ENCODE data around the gene TGFBR2. TPM values are rescaled to one million over a fixed set of nuclear protein-coding genes. Genes with fewer than 3 reads are reported as not detected.
A peak's percentile ranks its signal among the peaks of the same experiment; 100 is the strongest.

Gene TGFBR2
- total RNA-seq, 1 experiment from 2014 or later, result 45.9 TPM

- H3K27me3 ChIP-seq (ENCODE audit: control insufficient read depth, insufficient read depth, low read length), result no peaks in the 10 kb centered on the region
- in situ Hi-C loops (cut with HindIII; ENCODE audit: low pct_unique_long_range_greater_than_20kb, low sequenced_read_pairs), result no loop called here
- H3K4me1 ChIP-seq (ENCODE audit: control insufficient read depth, insufficient read depth, low read length), result peaks cover 54% of the 10 kb centered on the region
- H3K4me3 ChIP-seq (ENCODE audit: low read depth in 2 of 2, low read length in 2 of 2), result no peak overlapping the region
- DNase-seq (ENCODE audit: low read depth, low spot score) (no peak), ATAC-seq (0 out of 2 replicates have a peak, but pooled peaks have one; percentile 39)
- no peaks in the 10 kb centered on the region for H3K9me3 ChIP-seq (ENCODE audit: control insufficient read depth, insufficient read depth, low read depth, low read length)
- ChIA-PET POLR2A (no interaction called here), CTCF (no interaction called here)
- BruUV-seq (replicated peaks), result no TSS peak
- TF ChIP-seq POLR2AphosphoS5 (IDR thresholded peaks at IDR 0.05; ENCODE audit: low read depth, low read length) (no peak), CTCF (IDR thresholded peaks at IDR 0.05) (no peak), SIN3A (IDR thresholded peaks at IDR 0.05; ENCODE audit: borderline replicate concordance, insufficient read depth, low read depth, low read length) (no peak), TCF7L2 (IDR thresholded peaks at IDR 0.05; ENCODE audit: low read depth, low read length) (no peak), REST (IDR thresholded peaks at IDR 0.05; ENCODE audit: insufficient read depth in 1 of 2, low read depth in 2 of 2, low read length in 1 of 2) (no peak)
- peak overlapping the region; percentile 68 for H3K27ac ChIP-seq (ENCODE audit: low read length)
- H3K36me3 ChIP-seq (ENCODE audit: control insufficient read depth, insufficient read depth, low read length), result no peaks in the 10 kb centered on the region; the same call in 1 of the 2 replicates
- intact Hi-C loops (cut with micrococcal nuclease; ENCODE audit: unreplicated experiment), result loop anchor here (5.0 kb wide), 1 partner anchor 80 kb away; no protein-coding TSS in a partner anchor
These were observed 5.4 kb downstream of the TGFBR2 start for GRCh38 chr3:30611613-30612436.

GRCh38 chr3:30612437-30613132 lies 6.2 kb downstream of the TGFBR2 start:
- Histone ChIP-seq H3K36me3 (ENCODE audit: control insufficient read depth, insufficient read depth, low read length) (no peaks in the 10 kb centered on the region), H3K9me3 (ENCODE audit: control insufficient read depth, insufficient read depth, low read depth, low read length) (no peaks in the 10 kb centered on the region), H3K27ac (ENCODE audit: low read length) (peak overlapping the region; percentile 68), H3K4me1 (ENCODE audit: control insufficient read depth, insufficient read depth, low read length) (peaks cover 54% of the 10 kb centered on the region), H3K4me3 (ENCODE audit: low read depth in 2 of 2, low read length in 2 of 2) (no peak overlapping the region), H3K27me3 (ENCODE audit: control insufficient read depth, insufficient read depth, low read length) (no peaks in the 10 kb centered on the region)
- POLR2A ChIA-PET, result no interaction called here
- in situ Hi-C loops (cut with HindIII; ENCODE audit: low pct_unique_long_range_greater_than_20kb, low sequenced_read_pairs), result no loop called here
- intact Hi-C loops (cut with micrococcal nuclease; ENCODE audit: unreplicated experiment), result loop anchor here (5.0 kb wide), 1 partner anchor 80 kb away; no protein-coding TSS in a partner anchor
- DNase-seq (ENCODE audit: low read depth, low spot score) (no peak), ATAC-seq (no peak)
- CTCF ChIA-PET, result interaction anchor here (0.6 kb wide), 1 partner anchor 261 kb away, joined by 3 read pairs; no protein-coding TSS in a partner anchor
- TF ChIP-seq REST (IDR thresholded peaks at IDR 0.05; ENCODE audit: insufficient read depth in 1 of 2, low read depth in 2 of 2, low read length in 1 of 2) (no peak), SIN3A (IDR thresholded peaks at IDR 0.05; ENCODE audit: borderline replicate concordance, insufficient read depth, low read depth, low read length) (no peak), CTCF (IDR thresholded peaks at IDR 0.05) (no peak), POLR2AphosphoS5 (IDR thresholded peaks at IDR 0.05; ENCODE audit: low read depth, low read length) (no peak), TCF7L2 (IDR thresholded peaks at IDR 0.05; ENCODE audit: low read depth, low read length) (no peak)
- no TSS peak for BruUV-seq (replicated peaks)

All from Panc1 (cell line).